Pulmonary artery endothelial cell (primary cell): ENCODE measurements around the gene NCLN. TPM values are rescaled to one million over a fixed set of nuclear protein-coding genes. Genes with fewer than 3 reads are reported as not detected.
"Not testable (repeated sequence)": the region's sequence is repeated elsewhere in the genome, so short reads cannot be mapped to it uniquely, and the experiment has no call there.

Experiments used
- DNase-seq: peaks from one replicate; pipeline ENCODE4 v3.0.0-alpha.2; 2011; ENCODE audit warnings: low read depth, low spot score
- total RNA-seq: library from RNA; depleted of rRNA; stranded (reverse); fragments of >200 nt; gene quantifications from 2 replicates; pipeline ENCODE4 v1.2.3, GENCODE V29; 2014

NCLN gene
- total RNA-seq, 1 donor from 2014 or later, result 61.1 TPM

GRCh38 chr19:3198901-3199700 is 13.4 kb downstream of the NCLN start:
- DNase-seq, result no peak

GRCh38 chr19:3201072-3201700 is 15.5 kb downstream of the NCLN start:
- no peak for DNase-seq

- DNase-seq, result no peak
These were observed 16.2 kb downstream of the NCLN start for GRCh38 chr19:3201911-3202310.

- no peak for DNase-seq
These were observed 16.6 kb downstream of the NCLN start for GRCh38 chr19:3202346-3202745.

GRCh38 chr19:3202895-3203294 is 17.2 kb downstream of the NCLN start:
- not testable (repeated sequence) for DNase-seq

- DNase-seq, result no peak
These were observed 18.3 kb downstream of the NCLN start for GRCh38 chr19:3203805-3204645.

- no peak for DNase-seq
These were observed 19.0 kb downstream of the NCLN start for GRCh38 chr19:3204646-3205275.

GRCh38 chr19:3206216-3206953 is 20.7 kb downstream of the NCLN start:
- no peak for DNase-seq

- no peak for DNase-seq
These were observed 21.9 kb downstream of the NCLN start for GRCh38 chr19:3207461-3208242.

- DNase-seq, result no peak
These were observed 22.8 kb downstream of the NCLN start for GRCh38 chr19:3208317-3209207.

- no peak for DNase-seq
These were observed 24.8 kb downstream of the NCLN start for GRCh38 chr19:3210347-3211017.

- no peak for DNase-seq
These were observed 25.5 kb downstream of the NCLN start for GRCh38 chr19:3211191-3211590.

GRCh38 chr19:3213159-3213558 is 27.4 kb downstream of the NCLN start:
- DNase-seq, result no peak

- no peak for DNase-seq
These were observed 31.1 kb downstream of the NCLN start for GRCh38 chr19:3216874-3217273.

GRCh38 chr19:3220576-3220975 is 34.8 kb downstream of the NCLN start:
- DNase-seq, result no peak

GRCh38 chr19:3221576-3221975 is 35.8 kb downstream of the NCLN start:
- DNase-seq, result not testable (repeated sequence)

- DNase-seq, result no peak
These were observed 37.0 kb downstream of the NCLN start for GRCh38 chr19:3222709-3223108.

GRCh38 chr19:3224346-3225168 is 38.8 kb downstream of the NCLN start, which contains the start of gene CELF5:
Gene CELF5, plus strand, starts transcription at chr19:3224661. Its CDS starts 79 bp downstream, at chr19:3224740.
- DNase-seq, result no peak
